SK-N-SH (cell line): Measurements from ENCODE around the gene PHF21B.

Source experiments
- CHD2 ChIP-seq: fragments of 150-350 bp; IDR thresholded peaks from 2 replicates; pipeline ENCODE4 v1.6.1; 2018; ENCODE audit warnings: low read length; ENCODE audit not compliant: partially characterized antibody
- EP300 ChIP-seq, 2 experiments: IDR thresholded peaks; 2 replicates each; pipeline versions ENCODE4 v1.4.0 to v1.6.1; 2012; ENCODE audit warnings: borderline replicate concordance in 1 of 2, low read depth in 1 of 2, low read length in 1 of 2
- FOXJ3 ChIP-seq: sonication (generic); formaldehyde crosslinking; IDR thresholded peaks from 2 replicates; pipeline ENCODE4 v1.5.1; 2020; ENCODE audit warnings: mild to moderate bottlenecking, missing genetic modification reagents
- FOXM1 ChIP-seq: IDR thresholded peaks from 2 replicates; pipeline ENCODE4 v1.4.0; 2012; ENCODE audit warnings: low read depth, mild to moderate bottlenecking
- GABPA ChIP-seq: IDR thresholded peaks from 2 replicates; pipeline ENCODE4 v1.4.0; 2012; ENCODE audit warnings: low read depth, mild to moderate bottlenecking
- POLR2AphosphoS5 ChIP-seq: IDR thresholded peaks from 2 replicates; pipeline ENCODE4 v1.6.1; 2012; ENCODE audit warnings: low read depth, low read length
- RCOR1 ChIP-seq: fragments of 150-350 bp; IDR thresholded peaks from 2 replicates; pipeline ENCODE4 v1.6.1; 2017; ENCODE audit warnings: antibody characterized with exemption, low read length
- SIN3A ChIP-seq: IDR thresholded peaks from 2 replicates; pipeline ENCODE4 v1.6.1; 2012; ENCODE audit warnings: low read depth, mild to moderate bottlenecking, low read length, moderate library complexity, borderline replicate concordance
- TCF12 ChIP-seq: IDR thresholded peaks from 2 replicates; pipeline ENCODE4 v1.4.0; 2012
- TEAD4 ChIP-seq: IDR thresholded peaks from 2 replicates; pipeline ENCODE4 v1.4.0; 2012; ENCODE audit warnings: mild to moderate bottlenecking, borderline replicate concordance; ENCODE audit not compliant: insufficient read depth
- YY1 ChIP-seq: IDR thresholded peaks from 2 replicates; pipeline ENCODE4 v1.4.0; 2012; ENCODE audit warnings: low read depth, mild to moderate bottlenecking
- TF ChIP-seq, protein P1 (sequence below): fragments of 200-600 bp; sonication (generic); IDR thresholded peaks from 2 replicates; pipeline ENCODE4 v1.6.1; 2017; ENCODE audit warnings: antibody characterized with exemption, mild to moderate bottlenecking, moderate library complexity
- TF ChIP-seq, protein P2 (sequence below): fragments of 150-350 bp; IDR thresholded peaks from 2 replicates; pipeline ENCODE4 v1.6.1; 2017; ENCODE audit warnings: antibody characterized with exemption, low read length, low read depth, borderline replicate concordance
- TF ChIP-seq, protein P3 (sequence below): IDR thresholded peaks from 2 replicates; pipeline ENCODE4 v1.6.1; 2012; ENCODE audit warnings: mild to moderate bottlenecking, low read depth, low read length, moderate library complexity

DNA sequence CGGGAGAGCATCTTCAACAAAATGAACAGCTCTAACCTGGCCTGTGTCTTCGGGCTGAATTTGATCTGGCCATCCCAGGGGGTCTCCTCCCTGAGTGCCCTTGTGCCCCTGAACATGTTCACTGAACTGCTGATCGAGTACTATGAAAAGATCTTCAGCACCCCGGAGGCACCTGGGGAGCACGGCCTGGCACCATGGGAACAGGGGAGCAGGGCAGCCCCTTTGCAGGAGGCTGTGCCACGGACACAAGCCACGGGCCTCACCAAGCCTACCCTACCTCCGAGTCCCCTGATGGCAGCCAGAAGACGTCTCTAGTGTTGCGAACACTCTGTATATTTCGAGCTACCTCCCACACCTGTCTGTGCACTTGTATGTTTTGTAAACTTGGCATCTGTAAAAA, 147.5 kb downstream of the PHF21B start:
- TF ChIP-seq, protein P1, sequence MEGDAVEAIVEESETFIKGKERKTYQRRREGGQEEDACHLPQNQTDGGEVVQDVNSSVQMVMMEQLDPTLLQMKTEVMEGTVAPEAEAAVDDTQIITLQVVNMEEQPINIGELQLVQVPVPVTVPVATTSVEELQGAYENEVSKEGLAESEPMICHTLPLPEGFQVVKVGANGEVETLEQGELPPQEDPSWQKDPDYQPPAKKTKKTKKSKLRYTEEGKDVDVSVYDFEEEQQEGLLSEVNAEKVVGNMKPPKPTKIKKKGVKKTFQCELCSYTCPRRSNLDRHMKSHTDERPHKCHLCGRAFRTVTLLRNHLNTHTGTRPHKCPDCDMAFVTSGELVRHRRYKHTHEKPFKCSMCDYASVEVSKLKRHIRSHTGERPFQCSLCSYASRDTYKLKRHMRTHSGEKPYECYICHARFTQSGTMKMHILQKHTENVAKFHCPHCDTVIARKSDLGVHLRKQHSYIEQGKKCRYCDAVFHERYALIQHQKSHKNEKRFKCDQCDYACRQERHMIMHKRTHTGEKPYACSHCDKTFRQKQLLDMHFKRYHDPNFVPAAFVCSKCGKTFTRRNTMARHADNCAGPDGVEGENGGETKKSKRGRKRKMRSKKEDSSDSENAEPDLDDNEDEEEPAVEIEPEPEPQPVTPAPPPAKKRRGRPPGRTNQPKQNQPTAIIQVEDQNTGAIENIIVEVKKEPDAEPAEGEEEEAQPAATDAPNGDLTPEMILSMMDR, result no peak
- no peak for TF ChIP-seq YY1
- no peak for TF ChIP-seq RCOR1
- TF ChIP-seq POLR2AphosphoS5, result no peak
- no peak for TF ChIP-seq CHD2
- TF ChIP-seq EP300 (IDR thresholded peaks at IDR 0.05; ENCODE audit: borderline replicate concordance in 1 of 2, low read depth in 1 of 2, low read length in 1 of 2), result no peak
- TF ChIP-seq FOXJ3, result no peak
- TF ChIP-seq, protein P2, sequence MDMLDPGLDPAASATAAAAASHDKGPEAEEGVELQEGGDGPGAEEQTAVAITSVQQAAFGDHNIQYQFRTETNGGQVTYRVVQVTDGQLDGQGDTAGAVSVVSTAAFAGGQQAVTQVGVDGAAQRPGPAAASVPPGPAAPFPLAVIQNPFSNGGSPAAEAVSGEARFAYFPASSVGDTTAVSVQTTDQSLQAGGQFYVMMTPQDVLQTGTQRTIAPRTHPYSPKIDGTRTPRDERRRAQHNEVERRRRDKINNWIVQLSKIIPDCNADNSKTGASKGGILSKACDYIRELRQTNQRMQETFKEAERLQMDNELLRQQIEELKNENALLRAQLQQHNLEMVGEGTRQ, result no peak
- TF ChIP-seq TEAD4, result no peak
- TF ChIP-seq, protein P3, sequence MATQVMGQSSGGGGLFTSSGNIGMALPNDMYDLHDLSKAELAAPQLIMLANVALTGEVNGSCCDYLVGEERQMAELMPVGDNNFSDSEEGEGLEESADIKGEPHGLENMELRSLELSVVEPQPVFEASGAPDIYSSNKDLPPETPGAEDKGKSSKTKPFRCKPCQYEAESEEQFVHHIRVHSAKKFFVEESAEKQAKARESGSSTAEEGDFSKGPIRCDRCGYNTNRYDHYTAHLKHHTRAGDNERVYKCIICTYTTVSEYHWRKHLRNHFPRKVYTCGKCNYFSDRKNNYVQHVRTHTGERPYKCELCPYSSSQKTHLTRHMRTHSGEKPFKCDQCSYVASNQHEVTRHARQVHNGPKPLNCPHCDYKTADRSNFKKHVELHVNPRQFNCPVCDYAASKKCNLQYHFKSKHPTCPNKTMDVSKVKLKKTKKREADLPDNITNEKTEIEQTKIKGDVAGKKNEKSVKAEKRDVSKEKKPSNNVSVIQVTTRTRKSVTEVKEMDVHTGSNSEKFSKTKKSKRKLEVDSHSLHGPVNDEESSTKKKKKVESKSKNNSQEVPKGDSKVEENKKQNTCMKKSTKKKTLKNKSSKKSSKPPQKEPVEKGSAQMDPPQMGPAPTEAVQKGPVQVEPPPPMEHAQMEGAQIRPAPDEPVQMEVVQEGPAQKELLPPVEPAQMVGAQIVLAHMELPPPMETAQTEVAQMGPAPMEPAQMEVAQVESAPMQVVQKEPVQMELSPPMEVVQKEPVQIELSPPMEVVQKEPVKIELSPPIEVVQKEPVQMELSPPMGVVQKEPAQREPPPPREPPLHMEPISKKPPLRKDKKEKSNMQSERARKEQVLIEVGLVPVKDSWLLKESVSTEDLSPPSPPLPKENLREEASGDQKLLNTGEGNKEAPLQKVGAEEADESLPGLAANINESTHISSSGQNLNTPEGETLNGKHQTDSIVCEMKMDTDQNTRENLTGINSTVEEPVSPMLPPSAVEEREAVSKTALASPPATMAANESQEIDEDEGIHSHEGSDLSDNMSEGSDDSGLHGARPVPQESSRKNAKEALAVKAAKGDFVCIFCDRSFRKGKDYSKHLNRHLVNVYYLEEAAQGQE, result no peak
- TF ChIP-seq FOXM1, result no peak
- TF ChIP-seq SIN3A, result no peak
- TF ChIP-seq TCF12, result no peak
- TF ChIP-seq GABPA, result no peak
